RWPE2 (cell line): Measurements from ENCODE around the gene PFKFB4.

Experiments
- ATAC-seq: fragments of 200-7000 bp; cut with Tn5 transposase; 3 replicates; pipeline ENCODE4 v1.9.1; 2021; ENCODE audit warnings: low read depth
- DNase-seq: peaks from one replicate; pipeline ENCODE4 v3.0.0-alpha.2; 2020; ENCODE audit warnings: low spot score
- H3K27ac ChIP-seq: fragments of 450-650 bp; 2 replicates; pipeline ENCODE4 v1.5.1; 2017; ENCODE audit warnings: mild to moderate bottlenecking; ENCODE audit not compliant: poor library complexity, severe bottlenecking
- H3K27me3 ChIP-seq: fragments of 250-450 bp; sonication (Bioruptor Pico); 2 replicates; pipeline ENCODE4 v1.5.1; 2021; ENCODE audit warnings: mild to moderate bottlenecking, moderate library complexity; ENCODE audit not compliant: insufficient read depth, poor library complexity, severe bottlenecking
- H3K36me3 ChIP-seq: fragments of 250-450 bp; sonication (Bioruptor Pico); 2 replicates; pipeline ENCODE4 v1.5.1; 2020; ENCODE audit warnings: low read depth, mild to moderate bottlenecking, moderate library complexity
- H3K4me1 ChIP-seq: fragments of 250-450 bp; sonication (Bioruptor Pico); 2 replicates; pipeline ENCODE4 v1.5.1; 2021; ENCODE audit warnings: mild to moderate bottlenecking, moderate library complexity; ENCODE audit not compliant: insufficient read depth, poor library complexity, severe bottlenecking
- H3K4me3 ChIP-seq: fragments of 250-450 bp; sonication (Bioruptor Pico); 2 replicates; pipeline ENCODE4 v1.5.1; 2021; ENCODE audit warnings: mild to moderate bottlenecking, moderate library complexity; ENCODE audit not compliant: severe bottlenecking
- H3K9me3 ChIP-seq: fragments of 250-450 bp; sonication (Bioruptor Pico); 2 replicates; pipeline ENCODE4 v1.5.1; 2021; ENCODE audit warnings: mild to moderate bottlenecking, moderate library complexity; ENCODE audit not compliant: severe bottlenecking
- CTCF ChIP-seq: fragments of 450-650 bp; IDR thresholded peaks from one replicate; pipeline ENCODE4 v1.5.1; 2017; ENCODE audit warnings: mild to moderate bottlenecking, moderate library complexity; ENCODE audit not compliant: poor library complexity, severe bottlenecking

Gene PFKFB4

GRCh38 chr3:48473617-48473952, 83.0 kb downstream of the PFKFB4 start:
- Histone ChIP-seq H3K4me1 (peaks cover 11% of the 10 kb centered on the region), H3K27me3 (no peaks in the 10 kb centered on the region), H3K27ac (peak overlapping the region; percentile 85), H3K36me3 (peaks cover 8% of the 10 kb centered on the region; the same call in 1 of the 2 replicates), H3K9me3 (no peaks in the 10 kb centered on the region), H3K4me3 (no peak overlapping the region)
- DNase-seq = no peak
- no peak for TF ChIP-seq CTCF
- ATAC-seq = no peak

GRCh38 chr3:48472923-48473616, 83.5 kb downstream of the PFKFB4 start:
- Histone ChIP-seq H3K27ac (peak overlapping the region; percentile 85), H3K27me3 (no peaks in the 10 kb centered on the region), H3K36me3 (peaks cover 13% of the 10 kb centered on the region; the same call in 1 of the 2 replicates), H3K4me1 (peaks cover 11% of the 10 kb centered on the region), H3K9me3 (no peaks in the 10 kb centered on the region), H3K4me3 (peak overlapping the region; percentile 51)
- ATAC-seq (peak; percentile 84), DNase-seq (peak; percentile 91)
- TF ChIP-seq CTCF = peak; percentile 42

GRCh38 chr3:48472673-48472922, 84.0 kb downstream of the PFKFB4 start:
- peak overlapping the region; percentile 85 for H3K27ac ChIP-seq
- no peak for TF ChIP-seq CTCF
- no peak for DNase-seq
- no peaks in the 10 kb centered on the region for H3K9me3 ChIP-seq
- no peaks in the 10 kb centered on the region for H3K27me3 ChIP-seq
- H3K4me1 ChIP-seq = peaks cover 11% of the 10 kb centered on the region
- H3K4me3 ChIP-seq = peak overlapping the region; percentile 51
- peak; percentile 47 for ATAC-seq
- H3K36me3 ChIP-seq = peaks cover 18% of the 10 kb centered on the region

- no peak for TF ChIP-seq CTCF
- H3K27ac ChIP-seq = peak overlapping the region; percentile 21
- H3K27me3 ChIP-seq = no peaks in the 10 kb centered on the region
- H3K36me3 ChIP-seq = peaks cover 29% of the 10 kb centered on the region
- DNase-seq = no peak
- H3K9me3 ChIP-seq = no peaks in the 10 kb centered on the region
- H3K4me3 ChIP-seq = no peak overlapping the region
- ATAC-seq = no peak
- H3K4me1 ChIP-seq = peaks cover 18% of the 10 kb centered on the region
Observed at GRCh38 chr3:48470286-48470685, 86.3 kb downstream of the PFKFB4 start.

GRCh38 chr3:48469046-48469915, 87.3 kb downstream of the PFKFB4 start:
- H3K4me1 ChIP-seq = peaks cover 21% of the 10 kb centered on the region
- ATAC-seq = no peak
- H3K27me3 ChIP-seq = no peaks in the 10 kb centered on the region
- DNase-seq = no peak
- H3K36me3 ChIP-seq = peaks cover 29% of the 10 kb centered on the region
- no peak overlapping the region for H3K4me3 ChIP-seq
- H3K27ac ChIP-seq = no peak overlapping the region
- H3K9me3 ChIP-seq = no peaks in the 10 kb centered on the region
- TF ChIP-seq CTCF = no peak
